ENCODE results near the gene SPRED1. TPM values are rescaled to one million over a fixed set of nuclear protein-coding genes. Genes with fewer than 3 reads are reported as not detected.

Gene SPRED1
- total RNA-seq, 4 donors from 2014 or later = 22.0 to 74.8 (median 35.9) TPM

DNA sequence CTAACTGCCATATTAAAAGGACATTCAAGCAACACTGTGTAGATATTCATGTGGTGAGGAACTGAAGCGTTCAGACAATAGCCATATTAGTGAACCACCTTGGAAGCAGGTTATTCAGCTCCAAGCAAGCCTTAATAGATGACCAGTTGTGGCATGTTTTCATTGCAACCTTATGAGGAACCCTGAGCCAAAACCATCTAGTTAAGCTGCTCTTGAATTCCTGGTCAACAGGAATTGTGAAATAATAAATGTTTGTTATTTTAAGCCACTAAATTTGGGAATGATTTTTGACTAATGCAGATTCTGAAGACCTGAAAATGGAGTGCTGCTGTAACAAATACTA is 73.0 kb downstream of the SPRED1 start:
- no peak for DNase-seq (ENCODE audit: low spot score)
- no peak for ATAC-seq (ENCODE audit: low FRiP score)
- no peak for TF ChIP-seq CTCF (IDR thresholded peaks at IDR 0.05)

DNA sequence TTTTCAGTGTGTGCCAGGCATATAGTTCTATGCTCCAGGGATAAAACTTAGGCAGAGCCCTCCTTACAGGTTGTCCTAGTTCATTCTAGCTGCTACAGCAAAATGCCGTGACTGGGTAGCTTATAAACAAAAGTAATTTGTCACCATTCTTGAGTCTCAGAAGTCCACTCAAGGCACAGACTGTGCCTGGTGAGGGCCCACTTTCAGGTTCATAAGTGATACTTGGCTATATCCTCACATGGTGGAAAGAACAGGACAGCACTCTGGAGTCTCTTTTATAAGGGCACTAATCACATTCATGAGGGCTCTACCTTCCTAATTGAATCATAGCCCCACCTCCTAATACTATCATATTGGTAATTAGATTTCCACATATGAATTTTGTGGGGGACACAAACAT is 80.1 kb downstream of the SPRED1 start:
- no peak for TF ChIP-seq CTCF (IDR thresholded peaks at IDR 0.05)

GRCh38 chr15:38335116-38335515 is 82.5 kb downstream of the SPRED1 start:
- no peak for TF ChIP-seq CTCF (IDR thresholded peaks at IDR 0.05)
- no peak for DNase-seq (ENCODE audit: low spot score)

More for the DNA sequence above, 80.1 kb downstream of the SPRED1 start:
- DNase-seq (ENCODE audit: low spot score) (no peak), ATAC-seq (ENCODE audit: low FRiP score) (no peak)

GRCh38 chr15:38344351-38344750 is 91.7 kb downstream of the SPRED1 start:
- ATAC-seq (ENCODE audit: low FRiP score) (no peak), DNase-seq (ENCODE audit: low spot score) (no peak)
- TF ChIP-seq CTCF (IDR thresholded peaks at IDR 0.05) = no peak

More at GRCh38 chr15:38335116-38335515, 82.5 kb downstream of the SPRED1 start:
- ATAC-seq (ENCODE audit: low FRiP score) = no peak

- ATAC-seq (ENCODE audit: low FRiP score) = no peak
Observed at GRCh38 chr15:38349251-38349650, 96.6 kb downstream of the SPRED1 start.

GRCh38 chr15:38351466-38351865 is 98.8 kb downstream of the SPRED1 start:
- no peak for DNase-seq (ENCODE audit: low spot score)
- no peak for ATAC-seq (ENCODE audit: low FRiP score)
- TF ChIP-seq CTCF (IDR thresholded peaks at IDR 0.05) = no peak

More at GRCh38 chr15:38349251-38349650, 96.6 kb downstream of the SPRED1 start:
- no peak for DNase-seq (ENCODE audit: low spot score)
- no peak for TF ChIP-seq CTCF (IDR thresholded peaks at IDR 0.05)

DNA sequence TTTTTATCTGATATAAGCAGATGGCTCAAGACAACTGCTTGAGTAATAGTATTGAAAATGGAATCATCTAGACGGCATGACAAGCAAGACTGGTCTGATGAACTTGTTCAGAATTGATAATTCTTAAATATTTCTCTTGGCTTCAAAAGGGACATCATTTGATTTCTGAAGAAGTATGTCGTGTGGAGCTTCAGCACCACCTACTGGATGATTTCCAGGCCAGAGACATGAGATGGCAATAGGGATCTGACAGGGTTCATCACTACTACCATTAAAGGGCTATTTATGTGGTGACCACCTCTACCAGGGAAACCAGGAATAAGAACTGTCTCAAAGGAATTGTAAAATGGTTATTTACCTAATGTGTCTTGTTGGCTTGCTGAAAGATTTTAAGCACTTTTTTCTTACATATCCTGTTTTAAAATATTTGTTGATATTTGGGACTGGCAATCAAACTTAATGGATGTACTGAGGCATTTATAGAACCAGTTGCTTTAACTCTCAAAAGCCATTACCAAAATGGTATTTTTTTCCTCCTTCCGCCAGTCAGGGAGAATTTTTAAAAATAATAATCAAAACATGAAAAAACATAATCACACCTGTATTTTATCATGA is 101.8 kb downstream of the SPRED1 start:
- ATAC-seq (ENCODE audit: low FRiP score) = no peak
- peak; percentile 34 for DNase-seq (ENCODE audit: low spot score)
- TF ChIP-seq CTCF (IDR thresholded peaks at IDR 0.05) = peak in 1 of 3 donors; percentile 16
